HAP-1 (cell line): ENCODE measurements around the gene CDC14C.

Experiments used
- DNase-seq, 2 experiments: peaks; one replicate each; pipeline ENCODE4 v3.0.0-alpha.2; 2016 to 2020; ENCODE audit warnings: low spot score in 2 of 2
- H3K27me3 ChIP-seq: fragments of 250-450 bp; sonication (Bioruptor Pico); 2 replicates; pipeline ENCODE4 v1.5.1; 2020; ENCODE audit warnings: low read depth, mild to moderate bottlenecking, moderate library complexity
- H3K36me3 ChIP-seq: fragments of 250-450 bp; sonication (Bioruptor Pico); replicated peaks from 2 replicates; pipeline ENCODE4 v1.5.1; 2020; ENCODE audit warnings: mild to moderate bottlenecking
- H3K4me1 ChIP-seq: fragments of 250-450 bp; sonication (Bioruptor Pico); 2 replicates; pipeline ENCODE4 v1.5.1; 2020; ENCODE audit warnings: mild to moderate bottlenecking
- H3K4me3 ChIP-seq: fragments of 250-450 bp; sonication (Bioruptor Pico); 2 replicates; pipeline ENCODE4 v1.5.1; 2020; ENCODE audit warnings: mild to moderate bottlenecking, moderate library complexity
- H3K9me3 ChIP-seq: fragments of 250-450 bp; sonication (Bioruptor Pico); 2 replicates; pipeline ENCODE4 v1.5.1; 2020; ENCODE audit warnings: mild to moderate bottlenecking, moderate library complexity
- in situ Hi-C: fragments of 300-500 bp; cut with MboI; formaldehyde crosslinking; loops from 3 replicates; pipeline ENCODE4 v1.14.3; 2020; ENCODE audit warnings: low sequenced_read_pairs, inconsistent platforms, mixed read lengths

CDC14C gene

DNA sequence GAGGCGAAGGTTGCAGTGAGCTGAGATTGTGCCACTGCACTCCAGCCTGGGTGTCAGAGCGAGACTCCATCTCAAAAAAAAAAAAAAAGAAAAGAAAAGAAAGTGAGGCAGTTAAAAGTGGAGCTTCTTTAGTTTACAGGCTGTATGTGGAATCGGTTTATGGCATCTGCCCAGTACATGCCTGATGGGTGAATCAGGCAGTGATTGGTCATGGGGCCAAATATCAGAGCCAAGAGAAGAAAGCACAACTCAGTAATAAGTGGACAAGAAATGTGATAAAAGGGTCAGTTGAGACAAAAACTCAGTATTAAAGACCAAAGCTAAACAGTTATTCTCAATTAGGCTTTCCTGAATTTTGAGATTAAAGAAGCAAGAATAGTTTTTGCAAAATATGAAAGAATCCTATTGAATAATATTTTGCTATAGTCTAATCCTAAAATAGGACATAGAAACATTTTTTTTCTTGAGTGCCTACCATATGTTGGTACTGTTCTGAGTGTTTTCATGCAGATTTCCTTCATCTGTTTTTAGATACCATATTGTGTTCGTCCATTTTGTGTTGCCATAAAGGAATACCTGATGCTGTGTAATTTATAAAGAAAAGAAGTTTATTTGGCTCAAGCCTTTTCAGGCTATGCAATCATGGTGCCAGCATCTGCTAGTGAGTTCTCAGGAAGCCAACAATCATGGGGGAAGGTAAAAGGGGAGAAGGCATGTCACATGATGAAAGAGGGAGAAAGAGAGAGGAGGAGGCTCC, 14.4 kb downstream of the CDC14C start:
- in situ Hi-C loops, result no loop called here
- no peaks in the 10 kb centered on the region for H3K4me1 ChIP-seq
- H3K36me3 ChIP-seq, result no peaks in the 10 kb centered on the region
- DNase-seq, result no peak
- no peaks in the 10 kb centered on the region for H3K27me3 ChIP-seq
- no peaks in the 10 kb centered on the region for H3K9me3 ChIP-seq
- H3K4me3 ChIP-seq, result no peak overlapping the region

DNA sequence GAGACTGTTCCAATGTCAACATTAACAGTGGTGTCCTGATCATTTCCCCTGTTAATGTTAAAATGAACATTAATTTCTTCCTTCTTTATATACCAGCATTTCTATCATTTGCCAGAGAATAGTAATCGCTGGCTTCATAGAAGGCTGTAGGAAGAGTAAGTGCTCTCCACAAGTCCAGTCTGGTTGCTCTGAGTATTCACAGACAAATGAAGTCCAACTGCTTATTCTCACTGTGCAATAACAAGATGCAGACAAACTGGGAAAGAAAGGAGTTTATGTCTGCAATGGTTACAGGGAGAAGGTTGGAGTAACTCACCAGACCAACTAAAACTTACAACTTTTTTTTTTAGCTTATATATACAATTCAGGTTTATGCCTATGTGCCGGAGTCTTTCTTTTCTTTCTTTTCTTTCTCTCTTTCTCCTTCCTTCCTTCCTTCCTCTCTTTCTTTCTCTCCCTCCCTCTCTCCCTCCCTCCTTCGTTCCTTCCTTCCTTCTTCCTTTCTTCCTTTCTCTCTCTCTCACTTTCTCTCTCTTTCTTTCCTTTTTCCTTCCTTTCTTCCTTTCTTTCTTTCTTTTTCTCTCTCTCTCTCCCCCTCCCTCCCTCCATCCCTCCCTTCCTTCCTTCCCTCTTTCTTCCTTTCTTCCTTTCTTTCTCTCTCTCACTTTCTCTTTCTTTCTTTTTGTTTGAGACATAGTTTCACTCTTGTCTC, 19.1 kb downstream of the CDC14C start:
- no peaks in the 10 kb centered on the region for H3K36me3 ChIP-seq
- in situ Hi-C loops, result no loop called here
- DNase-seq, result no peak

DNA sequence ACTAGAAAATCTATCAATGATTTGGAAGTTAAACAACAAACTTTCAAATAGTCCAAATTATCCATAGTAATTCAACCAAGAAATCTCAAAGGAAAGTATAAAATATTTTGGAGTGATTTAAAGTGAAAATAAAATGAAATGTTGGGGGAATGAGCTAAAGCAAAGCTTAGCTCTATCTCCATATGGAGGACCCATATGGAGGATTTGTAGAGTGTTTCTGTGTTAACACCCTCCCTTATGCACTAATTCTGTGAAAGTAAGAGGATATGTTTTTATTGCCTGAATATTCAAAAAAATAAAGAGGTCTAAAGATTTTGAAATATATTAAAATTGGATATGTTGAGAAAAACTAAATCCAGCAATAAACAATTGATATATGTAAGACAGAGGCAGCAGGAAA, 31.6 kb downstream of the CDC14C start:
- Histone ChIP-seq H3K4me1 (no peaks in the 10 kb centered on the region), H3K4me3 (no peak overlapping the region), H3K27me3 (no peaks in the 10 kb centered on the region), H3K9me3 (no peaks in the 10 kb centered on the region), H3K36me3 (no peaks in the 10 kb centered on the region)
- in situ Hi-C loops, result no loop called here
- no peak for DNase-seq

More for the DNA sequence above, 19.1 kb downstream of the CDC14C start:
- Histone ChIP-seq H3K27me3 (no peaks in the 10 kb centered on the region), H3K4me3 (no peak overlapping the region), H3K4me1 (no peaks in the 10 kb centered on the region), H3K9me3 (no peaks in the 10 kb centered on the region)

DNA sequence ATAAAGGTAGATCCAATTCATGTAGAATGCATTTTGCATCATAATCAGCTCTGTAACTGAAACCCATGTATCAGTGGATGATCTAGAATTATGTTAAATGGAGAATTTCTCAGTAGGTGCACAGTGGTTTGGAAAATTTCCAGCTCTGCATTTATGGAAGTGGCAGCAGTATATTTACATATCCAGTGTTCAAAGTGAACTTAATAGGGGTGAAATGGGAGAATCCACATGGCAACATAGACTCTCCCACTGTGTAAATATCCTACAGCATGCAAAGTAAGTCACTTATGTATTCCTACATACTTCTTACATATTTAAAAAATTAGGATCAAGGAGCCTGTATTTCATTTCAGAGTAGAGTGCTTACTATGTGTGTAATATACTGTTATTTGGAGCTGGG, 35.3 kb downstream of the CDC14C start:
- Histone ChIP-seq H3K4me1 (no peaks in the 10 kb centered on the region), H3K9me3 (no peaks in the 10 kb centered on the region), H3K27me3 (no peaks in the 10 kb centered on the region), H3K36me3 (no peaks in the 10 kb centered on the region), H3K4me3 (no peak overlapping the region)
- in situ Hi-C loops, result no loop called here
- no peak for DNase-seq

DNA sequence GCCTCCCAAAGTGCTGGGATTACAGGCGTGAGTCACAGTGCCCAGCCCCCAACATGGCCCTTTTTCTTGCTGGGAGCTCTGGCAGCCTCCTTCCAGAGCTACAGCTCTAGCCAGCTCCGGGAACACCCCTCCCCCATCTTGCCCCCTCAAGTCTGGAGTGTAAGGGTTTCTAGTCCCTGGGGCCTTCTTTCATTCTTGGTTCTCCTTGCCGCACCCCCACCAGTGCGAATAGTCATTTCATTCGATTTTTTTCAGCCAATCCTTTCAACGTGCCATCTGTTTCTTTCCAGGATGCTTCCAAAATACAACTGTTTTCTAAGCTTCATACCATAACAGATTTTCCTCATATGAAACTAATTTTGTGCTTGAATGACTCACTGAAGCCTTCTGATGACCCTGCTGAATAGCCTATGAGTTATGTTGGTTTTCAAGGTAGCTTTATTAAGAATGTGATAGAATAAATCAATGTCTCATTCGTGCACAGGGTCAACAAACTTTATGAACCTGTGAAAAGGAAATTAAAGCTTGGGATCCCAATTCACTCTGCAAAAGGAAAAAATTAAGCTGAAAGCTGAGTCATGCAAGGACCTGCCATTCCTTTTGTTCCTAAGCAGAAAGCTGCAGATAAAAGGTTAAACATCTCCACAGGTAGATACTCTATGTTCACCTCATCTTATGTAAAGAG, 38.6 kb downstream of the CDC14C start:
- Histone ChIP-seq H3K9me3 (no peaks in the 10 kb centered on the region), H3K4me3 (no peak overlapping the region), H3K36me3 (no peaks in the 10 kb centered on the region), H3K4me1 (no peaks in the 10 kb centered on the region), H3K27me3 (no peaks in the 10 kb centered on the region)
- DNase-seq, result no peak
- in situ Hi-C loops, result no loop called here

DNA sequence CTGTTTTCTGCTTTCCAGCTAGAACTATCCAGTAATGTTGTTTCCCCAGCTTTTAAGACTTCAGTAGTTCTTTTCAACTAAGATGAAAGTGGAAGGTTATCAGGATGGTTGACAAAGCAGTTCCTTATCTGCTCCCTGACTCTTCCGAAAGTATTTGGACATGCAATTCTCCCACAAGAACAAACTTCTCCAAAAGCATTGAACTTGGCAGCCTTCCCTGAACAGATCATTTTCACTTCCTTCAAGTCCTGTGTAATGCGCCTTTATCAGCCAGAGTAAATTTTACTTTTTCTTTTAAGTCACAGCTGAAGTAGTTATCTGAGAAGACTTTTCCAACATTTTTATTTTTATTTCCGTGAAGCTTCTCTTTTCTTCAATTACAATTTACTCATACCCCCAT, 39.7 kb downstream of the CDC14C start:
- DNase-seq, result no peak
- H3K9me3 ChIP-seq, result 0 out of 2 replicates have a peak, but pooled peaks cover under 1% of the 10 kb centered on the region
- in situ Hi-C loops, result no loop called here
- no peaks in the 10 kb centered on the region for H3K27me3 ChIP-seq
- no peaks in the 10 kb centered on the region for H3K4me1 ChIP-seq
- no peaks in the 10 kb centered on the region for H3K36me3 ChIP-seq
- H3K4me3 ChIP-seq, result no peak overlapping the region

DNA sequence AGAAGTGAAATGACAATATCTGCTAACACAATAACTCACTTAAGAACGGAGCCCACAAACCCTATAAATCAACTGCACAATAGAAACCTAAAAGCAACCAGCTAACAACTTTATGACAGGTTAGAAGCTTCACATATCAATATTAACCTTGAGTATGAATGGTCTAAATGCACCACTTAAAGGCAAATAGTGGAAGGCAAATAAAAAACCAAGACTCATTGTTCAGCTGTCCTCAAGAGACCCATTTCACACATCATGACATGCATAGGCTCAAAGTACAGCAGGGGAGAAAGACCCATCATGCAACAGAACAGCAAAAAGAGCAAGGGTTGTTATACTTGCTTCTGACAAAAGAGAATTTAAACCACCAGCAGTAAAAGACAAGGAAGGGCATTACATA, 46.8 kb downstream of the CDC14C start:
- DNase-seq, result peak in 1 of 2 experiments; percentile 59
- in situ Hi-C loops, result no loop called here
- 0 out of 2 replicates have a peak, but pooled peaks cover 2% of the 10 kb centered on the region for H3K9me3 ChIP-seq
- H3K27me3 ChIP-seq, result no peaks in the 10 kb centered on the region
- H3K4me1 ChIP-seq, result no peaks in the 10 kb centered on the region
- no peak overlapping the region for H3K4me3 ChIP-seq
- no peaks in the 10 kb centered on the region for H3K36me3 ChIP-seq

DNA sequence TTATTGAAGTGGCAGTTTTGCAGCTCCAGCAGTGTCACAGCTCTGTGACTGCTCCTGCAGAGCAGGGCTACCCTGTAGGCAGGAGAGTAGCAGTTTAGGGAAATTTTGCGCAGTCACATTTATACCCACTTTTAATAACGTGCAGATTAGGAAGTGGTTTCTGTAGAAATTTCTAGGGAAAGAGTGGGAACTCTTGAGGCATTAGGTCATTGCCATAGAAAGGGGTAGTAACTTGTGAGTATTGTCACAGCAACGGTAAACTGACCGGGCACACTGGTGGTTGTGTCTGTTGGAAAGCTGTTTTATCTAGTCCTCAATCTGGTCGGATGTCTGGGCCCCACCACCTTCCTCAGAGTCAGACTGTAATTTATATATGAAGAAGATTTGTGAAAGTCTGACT, 51.9 kb downstream of the CDC14C start:
- DNase-seq, result no peak
- Histone ChIP-seq H3K4me3 (no peak overlapping the region), H3K4me1 (no peaks in the 10 kb centered on the region), H3K27me3 (no peaks in the 10 kb centered on the region), H3K9me3 (no peaks in the 10 kb centered on the region), H3K36me3 (no peaks in the 10 kb centered on the region)
- in situ Hi-C loops, result loop anchor here (25.0 kb wide), 2 partner anchors 811 to 886 kb away; no protein-coding TSS in a partner anchor

DNA sequence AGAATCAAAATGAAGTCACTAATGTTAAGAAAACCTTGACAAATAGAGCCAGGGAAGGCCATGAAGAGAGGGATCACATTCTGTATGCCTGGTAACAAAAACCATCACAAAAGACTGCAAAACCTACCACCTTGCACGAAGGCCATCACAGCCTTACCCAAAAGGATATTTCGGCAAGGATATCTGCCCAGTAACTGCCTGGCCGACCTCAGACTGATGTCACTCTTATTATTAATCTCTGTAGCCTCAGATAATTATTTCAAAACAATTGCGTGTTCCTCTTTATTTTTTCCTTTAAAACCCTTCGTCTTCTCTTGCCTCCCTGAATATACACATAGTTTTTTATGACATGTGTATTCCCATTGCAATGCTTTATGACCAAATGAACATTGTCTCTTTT, 52.5 kb downstream of the CDC14C start:
- DNase-seq, result no peak
- in situ Hi-C loops, result loop anchor here (25.0 kb wide), 2 partner anchors 810 to 885 kb away; no protein-coding TSS in a partner anchor
- no peaks in the 10 kb centered on the region for H3K9me3 ChIP-seq

More for the DNA sequence above, 52.5 kb downstream of the CDC14C start:
- Histone ChIP-seq H3K36me3 (no peaks in the 10 kb centered on the region), H3K27me3 (no peaks in the 10 kb centered on the region), H3K4me3 (no peak overlapping the region), H3K4me1 (no peaks in the 10 kb centered on the region)
